ENCODE results near the gene SLAIN2. TPM values are rescaled to one million over a fixed set of nuclear protein-coding genes. Genes with fewer than 3 reads are reported as not detected.
"Not testable (repeated sequence)": the region's sequence is repeated elsewhere in the genome, so short reads cannot be mapped to it uniquely, and the experiment has no call there.

The SLAIN2 gene
- total RNA-seq (2014; rRNA removed): 12.5 and 17.6 TPM in 2 replicates
- percentile 82 among the genes with signal in this experiment for Bru-seq, nascent RNA
- percentile 79 among the genes with signal in this experiment for BruChase-seq, experiment 1, labeled RNA remaining after a 6-hour chase
- BruChase-seq, experiment 2, labeled RNA remaining after a 2-hour chase: percentile 80 among the genes with signal in this experiment
- long read RNA-seq, full-length matches to known transcripts: 55 of 135 reads
- long read RNA-seq, partial matches to known transcripts: 27 of 135 reads
- long read RNA-seq, other reads (novel, unspliced or antisense): 53 of 135 reads

GRCh38 chr4:48340965-48341775 lies at the start of gene SLAIN2:
Gene SLAIN2 (plus strand): TSS chr4:48341529. CDS start chr4:48341740, 211 bp downstream.
- peak within 1 kb of the TSS; percentile 88 for H2AFZ ChIP-seq (ENCODE audit: low read length)
- no peaks in the 10 kb centered on the region for H3F3A ChIP-seq (ENCODE audit: low read length, unreplicated experiment)
- peak within 1 kb of the TSS; percentile 92 for H3K9ac ChIP-seq (ENCODE audit: low read length)
- TF ChIP-seq CTCF (conservative IDR thresholded peaks at IDR 0.05; ENCODE audit: low read depth, low read length): no peak
- no peak for TF ChIP-seq EZH2 (IDR thresholded peaks at IDR 0.05; ENCODE audit: low read length, unreplicated experiment)
- no peak for TF ChIP-seq EZH2phosphoT487 (IDR thresholded peaks at IDR 0.05; ENCODE audit: borderline replicate concordance, low read length)
- peaks cover 47% of the 10 kb centered on the region for H3K79me2 ChIP-seq (ENCODE audit: low read length)
- H4K20me1 ChIP-seq (ENCODE audit: low read length): peaks cover 22% of the 10 kb centered on the region
- H3K9me2 ChIP-seq (replicated peaks; ENCODE audit: low read length): no peaks in the 10 kb centered on the region
- intact Hi-C loops (cut with micrococcal nuclease): loop anchor here (1.0 kb wide), 1 partner anchor 35 kb away; no protein-coding TSS in a partner anchor
- peak within 1 kb of the TSS; percentile 95 for H3K4me2 ChIP-seq (ENCODE audit: low read length)
- CTCF ChIA-PET: interaction anchor here (0.6 kb wide), 1 partner anchor 31 kb away, joined by 7 read pairs; no protein-coding TSS in a partner anchor
- no peaks in the 10 kb centered on the region for H3K27me3 ChIP-seq (ENCODE audit: low read length)
- H3K27ac ChIP-seq (ENCODE audit: low read length): peak within 1 kb of the TSS; percentile 88
- H3K9me3 ChIP-seq (ENCODE audit: low read length): no peaks in the 10 kb centered on the region
- peak within 1 kb of the TSS; percentile 99 for H3K4me3 ChIP-seq (ENCODE audit: low read length)
- H3K4me1 ChIP-seq (ENCODE audit: insufficient read depth, low read length): peaks cover 46% of the 10 kb centered on the region
- ATAC-seq (peak; percentile 89), DNase-seq (peak; percentile 89)
- H3K36me3 ChIP-seq (ENCODE audit: low read depth, low read length): no peaks in the 10 kb centered on the region
- POLR2A ChIA-PET (ENCODE audit: unreplicated experiment): interaction anchor here (0.6 kb wide), 1 partner anchor 33 kb away, joined by 7 read pairs; no protein-coding TSS in a partner anchor
- no TSS peak for BruUV-seq (replicated peaks)

- H2AFZ ChIP-seq (ENCODE audit: low read length); H3K9me3 ChIP-seq (ENCODE audit: low read length); POLR2A ChIA-PET (ENCODE audit: unreplicated experiment); CTCF ChIA-PET; H3K27ac ChIP-seq (ENCODE audit: low read length); H3K27me3 ChIP-seq (ENCODE audit: low read length); H3K4me3 ChIP-seq (ENCODE audit: low read length); BruUV-seq (replicated peaks); intact Hi-C loops (cut with micrococcal nuclease); H3K9me2 ChIP-seq (replicated peaks; ENCODE audit: low read length); H3K4me2 ChIP-seq (ENCODE audit: low read length); H4K20me1 ChIP-seq (ENCODE audit: low read length); H3K36me3 ChIP-seq (ENCODE audit: low read depth, low read length); H3F3A ChIP-seq (ENCODE audit: low read length, unreplicated experiment); ATAC-seq; H3K79me2 ChIP-seq (ENCODE audit: low read length); H3K4me1 ChIP-seq (ENCODE audit: insufficient read depth, low read length); H3K9ac ChIP-seq (ENCODE audit: low read length); DNase-seq: not testable (repeated sequence)
Observed at GRCh38 chr4:48292218-48292790, 49.0 kb upstream of the SLAIN2 start.

GRCh38 chr4:48295116-48295515 lies 46.2 kb upstream of the SLAIN2 start:
- Histone ChIP-seq H3F3A (ENCODE audit: low read length, unreplicated experiment) (no peaks in the 10 kb centered on the region), H3K9me2 (replicated peaks; ENCODE audit: low read length) (no peaks in the 10 kb centered on the region), H3K27ac (ENCODE audit: low read length) (no peak overlapping the region), H2AFZ (ENCODE audit: low read length) (no peak overlapping the region), H4K20me1 (ENCODE audit: low read length) (no peaks in the 10 kb centered on the region), H3K27me3 (ENCODE audit: low read length) (no peaks in the 10 kb centered on the region), H3K9ac (ENCODE audit: low read length) (no peak overlapping the region), H3K4me1 (ENCODE audit: insufficient read depth, low read length) (peaks cover 8% of the 10 kb centered on the region; the same call in 1 of the 2 replicates), H3K79me2 (ENCODE audit: low read length) (no peaks in the 10 kb centered on the region), H3K36me3 (ENCODE audit: low read depth, low read length) (no peaks in the 10 kb centered on the region), H3K4me2 (ENCODE audit: low read length) (no peak overlapping the region), H3K4me3 (ENCODE audit: low read length) (no peak overlapping the region), H3K9me3 (ENCODE audit: low read length) (no peaks in the 10 kb centered on the region)
- no TSS peak for BruUV-seq (replicated peaks)
- no peak for ATAC-seq
- CTCF ChIA-PET: no interaction called here
- DNase-seq: no peak
- intact Hi-C loops (cut with micrococcal nuclease): no loop called here
- no peak for TF ChIP-seq EZH2 (IDR thresholded peaks at IDR 0.05; ENCODE audit: low read length, unreplicated experiment)
- TF ChIP-seq EZH2phosphoT487 (IDR thresholded peaks at IDR 0.05; ENCODE audit: borderline replicate concordance, low read length): no peak
- no peak for TF ChIP-seq CTCF (conservative IDR thresholded peaks at IDR 0.05; ENCODE audit: low read depth, low read length)
- POLR2A ChIA-PET (ENCODE audit: unreplicated experiment): no interaction called here
